HG03103 (cell line): ENCODE data around the gene INTS13.
"Not testable (repeated sequence)": the region's sequence is repeated elsewhere in the genome, so short reads cannot be mapped to it uniquely, and the experiment has no call there.

Source experiments
- ATAC-seq: cut with Tn5 transposase; IDR thresholded peaks from one replicate; pipeline ENCODE4 v1.9.1; 2021; ENCODE audit warnings: low read depth; ENCODE audit not compliant: unreplicated experiment

Gene INTS13

DNA sequence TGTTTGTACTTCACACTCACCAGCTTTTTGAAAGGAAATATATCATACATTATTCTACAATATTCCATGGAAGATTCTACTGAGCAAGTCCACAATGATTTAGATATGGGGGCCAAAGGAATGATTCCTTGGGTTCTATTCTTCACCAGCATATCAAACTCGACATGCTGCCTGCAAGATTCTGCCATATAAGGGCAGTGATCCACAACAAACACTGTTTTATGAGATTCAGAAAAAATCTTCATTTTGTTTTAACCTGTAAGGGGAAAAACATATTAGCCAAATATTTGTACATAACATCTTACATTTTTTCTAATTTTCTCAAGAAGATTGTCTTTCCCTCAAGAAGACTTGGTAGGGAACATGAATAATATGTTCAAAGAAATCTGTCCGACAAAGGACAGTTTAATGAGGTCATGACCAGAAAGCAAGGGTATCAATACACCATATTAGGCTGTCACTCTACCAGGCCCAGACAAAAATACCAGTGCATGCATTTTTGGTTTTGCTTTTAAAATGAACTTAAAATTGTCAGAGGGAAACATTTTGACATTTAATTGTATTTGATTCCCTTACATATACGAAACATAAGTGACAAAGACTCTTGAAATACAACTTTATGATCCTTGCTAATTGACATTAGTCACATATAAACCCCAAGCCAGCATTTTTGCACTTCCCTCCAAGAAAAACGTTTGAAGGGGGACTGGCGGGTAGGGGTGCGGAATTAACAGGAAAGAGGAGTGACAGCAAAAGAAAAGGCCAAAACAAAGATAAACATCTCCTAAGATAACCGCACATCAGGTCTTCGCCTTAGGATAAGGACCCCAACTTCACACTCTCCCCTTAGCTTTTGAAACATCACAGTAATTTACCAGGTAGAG, 980 bp downstream of the INTS13 start:
- ATAC-seq, result no peak

DNA sequence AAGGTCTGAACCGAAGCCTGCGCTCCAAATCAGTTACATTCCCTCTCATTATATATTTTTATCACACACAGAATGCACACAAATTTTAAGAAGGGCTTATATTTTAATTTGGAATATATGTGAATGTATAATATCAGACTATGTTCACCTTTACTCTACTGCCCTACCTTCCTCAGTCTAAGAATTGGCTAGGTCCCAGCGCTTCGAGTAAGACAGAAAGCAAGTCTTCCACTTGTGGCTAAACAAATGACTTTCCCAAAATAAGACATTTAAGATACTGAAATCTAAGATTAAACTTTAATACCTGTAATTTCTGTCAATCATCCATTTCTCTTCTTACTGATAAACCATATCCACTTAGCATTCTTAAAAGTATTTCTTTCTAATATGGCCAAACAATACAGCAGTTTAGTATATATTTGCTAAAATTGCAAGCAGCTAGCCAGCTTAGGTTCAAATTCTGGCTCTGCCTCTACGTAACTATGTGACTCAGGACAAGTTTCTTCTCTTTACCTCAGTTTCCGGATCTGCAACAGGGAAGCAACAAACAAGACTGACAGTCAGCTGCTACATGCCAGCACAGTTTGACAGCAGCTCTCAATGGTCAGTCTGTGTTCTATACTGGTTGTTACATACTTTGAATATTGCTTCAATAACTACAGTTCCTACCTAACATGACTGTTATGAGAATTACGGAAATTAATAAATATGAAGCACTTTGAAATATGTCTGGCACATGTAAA, 2.0 kb downstream of the INTS13 start:
- no peak for ATAC-seq

DNA sequence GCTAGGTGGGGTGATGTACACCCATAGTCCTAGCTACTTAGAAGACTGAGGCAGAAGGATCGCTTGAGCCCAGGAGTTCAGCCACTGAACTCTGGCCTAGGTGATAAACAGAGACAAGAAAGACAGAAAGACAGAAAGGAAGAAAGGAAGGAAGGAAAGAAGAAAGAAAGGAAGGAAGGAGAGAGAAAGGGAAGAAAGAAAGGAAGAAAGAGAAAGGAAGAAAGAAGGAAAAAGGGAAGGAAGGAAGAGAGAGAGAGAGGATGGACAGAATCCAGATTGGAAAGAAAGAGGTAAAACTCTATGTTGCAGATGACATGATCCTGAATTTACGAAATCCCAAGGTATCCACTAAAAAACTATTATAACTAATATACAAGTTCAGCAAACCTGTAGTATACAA, 8.2 kb downstream of the INTS13 start:
- ATAC-seq, result no peak

DNA sequence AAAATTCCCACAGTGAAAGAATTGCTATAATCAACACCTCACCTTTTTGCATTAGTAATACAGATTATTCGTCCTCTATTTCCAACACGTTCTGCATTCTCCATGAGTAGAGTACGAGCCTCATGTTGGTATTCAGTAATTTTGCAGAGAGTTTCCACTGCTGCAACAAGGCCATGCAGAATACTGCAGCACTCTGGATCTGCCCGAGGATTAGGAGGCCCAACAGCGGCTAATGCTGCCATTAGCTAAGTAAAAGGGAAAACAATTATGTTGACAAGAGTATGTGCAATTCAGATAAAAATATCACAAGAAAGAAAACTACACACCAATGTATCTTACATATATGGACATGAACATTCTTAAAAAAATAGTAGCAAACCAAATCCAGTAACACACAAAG, 9.1 kb downstream of the INTS13 start:
- no peak for ATAC-seq

DNA sequence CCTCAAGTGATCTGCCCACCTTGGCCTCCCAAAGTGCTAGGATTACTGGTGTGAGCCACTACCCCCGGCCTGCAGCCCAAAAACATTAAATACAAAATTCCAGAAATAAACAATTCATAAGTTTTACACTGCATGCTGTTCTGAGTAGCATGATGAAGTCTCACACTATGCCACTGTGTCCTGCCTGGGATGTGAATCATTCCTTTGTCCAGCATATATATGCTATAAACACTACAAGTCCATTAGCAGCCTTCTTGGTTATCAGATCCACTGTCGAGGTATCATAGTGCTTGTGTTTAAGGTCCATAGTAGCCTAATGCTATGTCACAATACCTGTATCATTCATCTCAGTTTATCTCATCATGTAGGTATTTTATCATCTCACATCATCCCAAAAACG, 15.9 kb downstream of the INTS13 start:
- ATAC-seq, result no peak

DNA sequence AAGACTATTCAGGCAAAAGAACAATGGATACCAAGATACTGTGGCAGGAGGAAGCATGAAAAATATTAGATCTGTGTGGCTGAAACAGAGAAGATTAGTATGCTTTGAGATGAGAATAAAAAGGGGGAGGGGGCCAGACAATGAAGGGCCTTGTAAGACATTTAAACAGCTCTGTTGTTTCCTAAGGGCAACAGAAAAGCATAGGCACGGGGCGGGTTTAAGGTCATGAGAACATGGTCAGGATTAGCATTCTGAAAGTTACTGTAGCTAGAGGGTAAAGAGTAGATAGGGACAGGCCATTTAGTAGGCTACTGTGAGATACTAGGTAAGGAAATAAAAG, 18.6 kb downstream of the INTS13 start:
- ATAC-seq, result no peak

DNA sequence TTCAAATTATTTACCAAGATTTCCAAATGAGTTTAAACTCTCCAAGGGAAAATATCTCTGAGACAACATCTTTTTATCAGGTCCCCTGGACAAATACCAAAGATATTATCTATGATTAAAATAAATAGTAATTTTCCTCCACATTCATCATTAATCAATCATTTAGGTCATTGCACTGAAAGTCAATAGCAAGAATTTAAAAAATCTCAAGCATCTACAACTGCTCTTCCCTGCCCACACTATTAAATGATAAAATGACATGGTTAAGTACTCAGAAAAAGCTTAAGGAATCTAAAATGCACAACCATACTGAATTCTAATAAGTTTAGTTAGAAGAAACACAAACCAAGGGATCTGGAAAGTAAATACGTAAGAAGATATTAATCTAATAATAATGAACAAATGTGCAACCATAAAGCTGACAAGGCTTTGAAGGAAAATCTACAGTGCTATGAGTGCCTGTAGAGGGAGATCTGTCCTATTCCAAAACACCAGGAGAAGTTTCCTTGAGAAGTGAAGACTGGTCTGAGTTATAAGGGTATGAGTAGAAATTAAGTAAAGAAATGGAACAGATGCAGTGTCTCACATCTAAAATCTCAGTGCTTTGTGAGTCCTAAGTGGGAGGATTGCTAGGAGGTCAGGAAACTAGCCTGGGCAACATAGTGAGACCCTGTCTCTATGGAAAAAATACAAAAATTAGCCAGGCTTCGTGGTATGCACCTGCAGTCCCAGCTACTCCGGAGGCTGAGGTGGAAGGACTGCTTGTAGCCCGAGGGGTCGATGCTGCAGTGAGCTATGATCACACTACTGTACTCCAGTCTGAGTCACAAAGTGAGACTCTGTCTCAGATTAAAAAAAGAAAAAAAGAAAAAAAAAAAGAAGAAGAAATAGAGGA, 19.2 kb downstream of the INTS13 start:
- no peak for ATAC-seq

DNA sequence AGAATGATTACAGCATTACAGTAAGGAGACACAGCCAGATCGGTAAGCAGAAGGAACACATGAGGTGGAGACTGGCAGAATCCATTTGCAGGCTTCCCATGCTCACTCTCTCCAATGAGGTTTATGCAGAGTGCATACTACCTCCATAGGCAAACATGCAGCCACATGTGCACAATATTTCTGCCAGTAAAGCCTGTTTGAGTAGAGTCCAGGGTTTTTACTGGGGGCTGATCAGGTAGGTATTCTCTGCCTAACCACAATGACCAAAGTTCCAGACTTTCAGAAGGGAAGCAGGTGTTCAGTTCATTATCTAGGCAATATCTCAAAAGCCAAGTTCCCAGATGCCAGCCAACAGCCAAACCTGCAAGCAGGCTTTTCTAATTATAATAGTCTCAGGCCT, 31.1 kb downstream of the INTS13 start:
- ATAC-seq, result no peak

DNA sequence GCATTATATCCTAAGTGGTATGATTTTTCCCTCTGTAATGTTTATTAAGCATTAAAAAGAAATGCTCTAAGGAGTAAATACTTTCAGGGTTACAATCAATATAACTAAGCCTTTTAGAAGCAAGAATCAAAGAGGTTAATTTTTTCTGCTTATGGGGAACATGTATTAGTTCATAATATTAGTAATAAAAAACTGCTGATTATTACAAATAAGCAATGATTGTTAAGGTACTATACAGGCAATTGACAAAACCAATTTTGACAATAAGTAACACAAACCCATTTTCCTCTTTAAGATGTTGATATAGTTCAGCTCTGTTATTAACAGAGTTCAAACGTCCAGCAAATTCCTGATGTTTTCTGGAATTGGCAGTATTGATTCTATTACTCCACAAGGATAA, 31.8 kb downstream of the INTS13 start:
- no peak for ATAC-seq

DNA sequence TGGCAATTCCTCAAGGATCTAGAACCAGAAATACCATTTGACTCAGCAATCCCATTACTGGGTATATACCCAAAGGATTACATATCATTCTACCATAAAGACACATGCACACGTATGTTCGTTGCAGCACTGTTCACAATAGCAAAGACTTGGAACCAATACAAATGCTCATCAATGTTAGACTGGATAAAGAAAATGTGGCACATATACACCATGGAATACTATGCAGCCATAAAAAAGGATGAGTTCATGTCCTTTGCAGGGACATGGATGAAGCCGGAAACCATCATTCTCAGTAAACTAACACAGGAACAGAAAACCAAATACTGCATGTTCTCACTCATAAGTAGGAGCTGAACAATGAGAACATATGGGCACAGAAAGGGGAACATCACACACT, 34.4 kb downstream of the INTS13 start:
- not testable (repeated sequence) for ATAC-seq

DNA sequence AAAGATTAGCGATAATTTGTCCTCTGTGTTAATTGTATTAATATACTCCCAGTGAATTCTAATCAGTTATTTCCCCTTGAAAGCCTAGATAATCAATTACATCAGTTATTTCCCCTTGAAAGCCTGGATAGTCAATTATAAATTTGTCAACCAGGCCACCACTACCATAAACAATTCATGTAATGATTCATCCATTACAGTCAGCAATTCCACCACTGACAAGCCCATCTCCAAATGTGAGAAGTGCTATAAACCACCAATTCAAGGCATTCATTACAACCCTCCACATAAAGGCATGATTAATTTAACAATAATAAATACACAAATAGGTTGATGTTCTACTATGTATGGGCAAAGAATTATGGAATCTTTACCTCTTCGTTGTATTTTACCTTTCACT, 40.9 kb downstream of the INTS13 start:
- no peak for ATAC-seq

DNA sequence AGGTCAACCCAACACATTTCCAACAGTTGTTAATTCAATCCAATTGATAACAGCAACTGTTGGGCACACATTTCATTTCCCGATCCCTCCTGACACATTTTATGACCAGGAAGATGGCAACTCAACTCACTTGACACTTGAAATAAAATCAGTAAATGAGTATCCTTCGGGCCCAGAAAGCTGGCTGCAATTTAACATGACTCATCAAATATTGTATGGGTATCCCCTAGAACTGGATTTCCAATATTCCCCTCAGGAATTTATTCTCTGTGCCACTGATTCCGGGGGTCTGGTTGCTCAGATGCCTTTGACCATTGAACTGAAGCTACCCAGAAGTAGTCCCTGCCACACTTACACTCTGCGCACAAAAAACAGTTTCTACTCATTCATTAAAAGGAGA, 42.1 kb downstream of the INTS13 start:
- no peak for ATAC-seq

DNA sequence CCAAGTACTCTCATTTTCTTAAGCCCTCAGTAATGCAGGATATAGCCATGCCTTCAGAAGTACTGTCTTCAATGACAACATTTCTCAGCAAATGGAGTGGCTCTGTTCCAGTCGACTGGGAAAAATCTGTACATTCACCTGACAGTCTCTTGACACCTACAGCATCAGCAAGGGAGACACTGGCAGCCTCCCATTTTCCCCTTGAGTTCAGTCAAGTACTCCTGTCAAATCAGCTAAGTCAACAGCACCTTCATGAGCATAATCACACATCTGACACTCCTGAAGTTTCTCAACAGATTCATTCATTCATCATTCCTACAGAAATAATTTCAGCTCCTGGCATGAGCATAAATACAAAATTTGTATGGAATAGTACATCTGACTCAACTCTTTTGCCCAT, 46.1 kb downstream of the INTS13 start:
- no peak for ATAC-seq

DNA sequence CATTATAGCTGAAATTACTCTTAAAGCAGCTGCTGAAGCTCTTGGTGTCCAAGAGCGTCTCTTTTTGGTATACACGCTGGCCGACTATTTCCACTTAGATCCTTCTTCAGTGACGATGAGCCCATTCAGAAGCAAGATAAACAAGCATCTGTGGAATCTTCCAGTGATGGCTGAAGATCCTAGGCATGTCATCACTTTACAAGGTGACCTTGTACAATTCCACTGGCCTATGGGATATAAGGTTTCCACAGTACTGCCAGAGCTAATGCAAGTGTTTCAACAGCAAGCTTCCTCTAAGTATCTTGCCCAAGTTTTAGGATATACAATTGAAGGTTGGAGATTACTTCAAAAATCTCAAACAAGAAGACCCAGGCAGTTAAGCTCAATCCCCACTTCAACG, 47.0 kb downstream of the INTS13 start:
- no peak for ATAC-seq

DNA sequence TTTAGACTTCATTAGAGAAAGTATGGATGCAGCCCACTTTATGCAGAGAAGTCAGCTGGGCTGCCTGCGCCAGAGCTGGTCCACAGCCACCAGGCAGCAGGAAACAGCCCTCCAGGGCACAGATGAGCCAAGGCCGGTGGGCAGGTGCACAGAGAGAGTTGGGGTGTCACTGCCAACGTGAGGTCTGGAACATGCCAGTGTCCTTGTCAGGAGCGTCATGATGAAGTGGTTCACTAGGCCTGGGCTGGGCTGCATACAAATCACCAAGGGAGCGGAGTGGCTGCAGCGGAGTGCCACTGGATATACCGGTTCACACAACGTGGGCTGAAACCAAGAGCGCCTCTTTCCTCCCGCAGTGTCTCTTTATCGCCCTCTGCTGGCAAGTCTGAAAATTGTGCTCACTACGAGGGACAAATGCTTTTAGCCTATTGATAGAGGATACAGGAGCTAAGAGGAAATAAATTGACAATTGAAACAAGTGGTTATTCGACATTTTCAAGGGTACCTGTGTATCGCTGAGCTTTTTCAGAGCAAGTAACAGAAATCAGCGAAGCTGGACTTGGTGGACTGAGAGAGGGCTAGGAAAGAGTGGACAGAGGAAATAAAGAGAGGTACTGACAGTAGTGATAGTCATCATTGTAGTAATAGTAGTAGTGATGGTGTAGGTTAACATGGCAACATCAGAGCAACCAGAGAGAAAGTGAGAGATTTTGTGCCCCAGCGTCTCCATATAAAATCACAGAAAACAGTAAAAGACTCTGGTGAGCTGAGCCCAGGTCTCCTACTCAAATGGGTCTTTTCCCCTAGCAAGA, 52.8 kb downstream of the INTS13 start:
- ATAC-seq, result peak; percentile 67

DNA sequence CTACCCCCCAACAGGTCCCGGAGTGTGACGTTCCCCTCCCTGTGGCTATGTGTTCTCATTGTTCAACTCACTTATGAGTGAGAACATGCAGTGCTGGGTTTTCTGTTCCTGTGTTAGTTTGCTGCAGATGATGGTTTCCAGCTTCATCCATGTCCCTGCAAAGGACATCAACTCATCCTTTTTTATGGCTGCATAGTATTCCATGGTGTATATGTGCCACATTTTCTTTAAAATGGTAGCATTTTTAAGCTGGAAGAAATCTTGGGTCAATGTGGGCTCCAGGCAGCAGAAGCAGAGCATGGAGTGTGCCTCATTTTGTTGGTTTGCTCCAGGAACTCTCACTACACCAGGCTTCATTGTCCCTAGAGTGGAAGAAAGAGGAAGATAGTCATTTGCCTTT, 57.2 kb downstream of the INTS13 start:
- ATAC-seq, result no peak

DNA sequence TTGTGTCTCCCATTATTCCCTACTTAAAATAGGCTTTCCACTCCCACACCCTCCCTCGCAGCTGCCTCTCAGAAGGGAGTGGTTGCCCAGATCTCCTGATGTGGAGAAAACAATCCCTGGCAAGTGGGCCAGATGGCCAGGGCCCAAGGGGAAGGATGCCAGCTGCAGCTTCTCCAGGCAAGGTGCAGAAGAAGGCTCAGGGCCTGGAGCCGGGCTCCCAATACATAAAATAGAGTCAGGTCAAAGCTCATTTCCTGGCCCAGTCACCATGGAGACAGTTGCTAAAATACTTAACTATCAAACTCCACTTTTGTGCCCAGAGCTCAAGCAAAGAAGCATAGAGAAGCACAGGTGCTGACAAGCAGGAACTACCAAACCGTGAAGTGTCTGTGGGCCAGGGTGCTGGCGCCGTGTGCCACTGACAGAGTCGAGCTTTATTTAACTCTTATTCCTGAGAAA, 59.1 kb downstream of the INTS13 start:
- no peak for ATAC-seq

DNA sequence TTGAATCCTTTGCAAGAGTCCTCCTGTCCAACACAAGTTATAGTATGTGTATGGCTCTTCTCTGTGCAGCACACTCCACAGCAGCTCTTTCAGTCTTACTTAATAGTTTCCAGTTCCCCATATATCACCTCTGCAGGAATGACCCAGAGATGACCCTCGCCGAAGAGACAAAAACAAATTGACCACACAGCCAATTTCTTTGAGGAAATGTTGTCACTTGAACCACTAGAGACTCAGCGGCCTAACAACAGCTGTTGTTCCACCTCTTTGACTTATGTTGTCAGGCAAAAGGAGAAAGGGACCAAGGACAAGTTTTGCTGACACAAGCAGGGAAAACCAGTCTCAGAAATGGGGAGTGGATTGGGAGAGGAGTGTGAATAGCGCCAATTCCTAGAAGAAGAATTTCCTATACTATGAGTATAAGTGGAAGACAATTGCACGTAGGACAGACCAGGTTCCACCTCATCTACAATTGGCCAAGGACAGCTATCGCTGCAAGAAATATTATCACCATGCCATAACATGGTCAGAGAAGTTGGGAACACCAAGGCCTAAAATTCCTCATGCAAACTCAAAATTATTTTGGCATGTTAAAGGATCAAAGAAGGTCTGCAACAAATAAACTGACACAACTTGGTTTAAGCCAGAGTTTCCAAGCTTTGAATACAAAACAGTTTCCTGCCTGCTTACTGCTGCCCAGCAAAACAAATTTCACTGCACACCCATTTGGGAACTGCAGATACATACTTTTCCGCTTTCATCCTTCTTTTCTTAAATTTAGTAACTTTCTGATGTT, 63.1 kb downstream of the INTS13 start:
- peak; percentile 68 for ATAC-seq

DNA sequence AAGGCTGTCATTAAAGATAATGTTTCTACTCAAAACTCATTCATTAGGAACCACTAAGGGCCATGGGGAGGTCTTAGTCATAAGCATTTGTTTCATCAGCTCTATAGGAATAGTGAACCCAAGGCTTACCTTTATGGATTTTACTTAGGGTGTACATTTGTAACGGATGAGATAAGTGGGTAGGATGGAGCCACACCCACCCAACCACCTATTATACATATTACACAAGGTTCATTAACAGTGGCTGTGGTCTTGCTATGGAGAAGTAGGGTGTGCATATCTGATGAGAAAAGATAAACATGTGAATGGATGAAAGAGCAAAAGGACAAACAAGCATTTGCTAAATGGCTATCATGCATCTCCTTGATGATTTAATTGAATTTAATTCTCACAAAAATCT, 65.2 kb downstream of the INTS13 start:
- ATAC-seq, result no peak
